ENCODE data around the gene AMACR.

DNA sequence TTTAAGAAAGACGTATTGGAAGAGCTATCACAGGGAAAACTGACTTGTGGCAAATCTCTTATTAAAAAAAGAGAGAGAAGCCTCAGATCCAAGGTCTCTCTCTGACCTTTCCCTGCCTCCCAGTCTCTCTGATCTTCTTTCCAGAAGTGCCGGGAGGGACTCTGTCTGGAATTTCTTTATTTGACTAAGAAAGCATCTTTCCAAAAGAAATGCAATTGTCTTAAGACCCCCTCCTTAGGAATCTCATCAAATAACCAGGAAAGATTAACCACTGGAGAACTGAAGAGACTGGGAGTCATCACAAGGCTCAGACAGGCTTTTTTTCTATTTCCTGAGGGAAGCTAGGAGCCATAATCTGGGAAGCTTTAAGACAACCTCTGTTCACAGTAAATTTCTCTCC is 30.5 kb upstream of the AMACR start:
- TF ChIP-seq EZH2phosphoT487 (IDR thresholded peaks at IDR 0.05; ENCODE audit: borderline replicate concordance, low read depth, low read length): no peak
- TF ChIP-seq, protein P1, sequence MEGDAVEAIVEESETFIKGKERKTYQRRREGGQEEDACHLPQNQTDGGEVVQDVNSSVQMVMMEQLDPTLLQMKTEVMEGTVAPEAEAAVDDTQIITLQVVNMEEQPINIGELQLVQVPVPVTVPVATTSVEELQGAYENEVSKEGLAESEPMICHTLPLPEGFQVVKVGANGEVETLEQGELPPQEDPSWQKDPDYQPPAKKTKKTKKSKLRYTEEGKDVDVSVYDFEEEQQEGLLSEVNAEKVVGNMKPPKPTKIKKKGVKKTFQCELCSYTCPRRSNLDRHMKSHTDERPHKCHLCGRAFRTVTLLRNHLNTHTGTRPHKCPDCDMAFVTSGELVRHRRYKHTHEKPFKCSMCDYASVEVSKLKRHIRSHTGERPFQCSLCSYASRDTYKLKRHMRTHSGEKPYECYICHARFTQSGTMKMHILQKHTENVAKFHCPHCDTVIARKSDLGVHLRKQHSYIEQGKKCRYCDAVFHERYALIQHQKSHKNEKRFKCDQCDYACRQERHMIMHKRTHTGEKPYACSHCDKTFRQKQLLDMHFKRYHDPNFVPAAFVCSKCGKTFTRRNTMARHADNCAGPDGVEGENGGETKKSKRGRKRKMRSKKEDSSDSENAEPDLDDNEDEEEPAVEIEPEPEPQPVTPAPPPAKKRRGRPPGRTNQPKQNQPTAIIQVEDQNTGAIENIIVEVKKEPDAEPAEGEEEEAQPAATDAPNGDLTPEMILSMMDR (conservative IDR thresholded peaks at IDR 0.05; ENCODE audit: low read length): no peak

Data from OCI-LY7 (cell line).